ENCODE results near the gene ACCSL.

Gene ACCSL

DNA sequence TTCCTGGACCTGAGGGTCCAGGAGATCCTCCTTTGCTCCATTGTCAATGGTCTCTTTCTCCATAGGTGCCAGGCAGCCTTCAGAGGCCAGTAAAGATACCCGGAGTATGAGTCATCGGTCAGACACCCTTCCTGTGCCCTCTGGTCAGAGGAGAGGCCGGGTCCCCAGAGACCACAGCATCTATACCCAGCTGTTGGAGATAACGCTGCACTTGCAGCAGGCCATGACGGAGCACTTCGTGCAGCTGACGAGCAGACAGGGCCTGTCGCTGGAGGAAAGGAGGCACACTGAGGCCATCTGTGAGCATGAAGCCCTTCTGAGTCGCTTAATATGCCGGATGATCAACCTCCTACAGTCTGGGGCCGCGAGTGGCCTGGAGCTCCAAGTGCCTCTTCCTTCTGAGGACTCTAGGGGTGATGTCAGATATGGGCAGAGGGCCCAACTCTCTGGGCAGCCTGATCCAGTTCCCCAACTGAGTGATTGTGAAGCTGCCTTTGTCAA is at the start of gene ACCSL:
TSS of gene ACCSL (plus strand) at position 51 of the 501 bp plus-strand sequence. CDS start at position 107, 56 bp downstream.
- DNase-seq (ENCODE audit: low read depth in 3 of 3) = no peak

DNA sequence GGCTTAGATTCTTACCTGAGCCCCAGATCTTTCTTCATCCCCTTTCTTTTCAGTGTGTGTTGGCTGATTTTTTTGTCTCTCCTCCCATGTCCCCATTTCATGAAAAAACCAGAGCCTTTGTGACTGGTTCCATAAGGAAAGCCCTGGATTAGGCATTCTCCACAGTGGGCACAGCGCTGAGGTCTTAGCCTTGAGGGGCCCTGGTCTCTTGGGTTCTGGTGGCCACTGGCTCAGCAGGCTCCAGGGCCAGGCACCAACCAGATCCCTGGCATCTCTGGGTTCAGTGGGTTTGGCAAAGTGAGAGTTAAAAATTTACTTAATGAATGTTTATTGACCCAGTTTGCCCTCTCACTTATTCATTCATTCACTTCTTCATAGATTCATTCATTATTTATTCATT is 49.5 kb upstream of the ACCSL start:
- DNase-seq (ENCODE audit: low read depth in 3 of 3) = no peak

DNA sequence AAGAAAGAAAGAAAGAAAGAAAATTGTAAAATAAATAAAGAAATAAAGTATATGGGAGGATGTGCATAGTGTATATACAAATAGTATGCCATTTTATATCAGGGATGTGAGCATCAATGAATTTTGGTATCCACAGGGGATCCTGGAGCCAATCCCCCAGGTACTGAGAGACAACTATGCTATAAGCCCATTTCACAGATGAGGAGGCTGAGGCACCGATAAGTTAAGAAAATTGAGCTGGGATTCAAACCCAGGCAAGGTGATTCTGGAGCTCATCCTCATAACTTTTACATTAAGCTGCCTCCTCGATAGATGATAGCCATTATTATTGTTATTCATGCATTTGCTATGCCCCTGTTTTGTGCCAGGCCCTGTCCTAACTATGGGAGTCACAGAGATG is 47.0 kb upstream of the ACCSL start:
- DNase-seq (ENCODE audit: low read depth in 3 of 3) = no peak

- DNase-seq (ENCODE audit: low read depth in 3 of 3) = no peak
Measured at GRCh38 chr11:44002191-44003093, 45.3 kb upstream of the ACCSL start.

GRCh38 chr11:44003736-44004451 is 43.9 kb upstream of the ACCSL start:
- DNase-seq (ENCODE audit: low read depth in 3 of 3) = no peak

GRCh38 chr11:44004452-44005062 is 43.2 kb upstream of the ACCSL start:
- DNase-seq (ENCODE audit: low read depth in 3 of 3) = no peak

DNA sequence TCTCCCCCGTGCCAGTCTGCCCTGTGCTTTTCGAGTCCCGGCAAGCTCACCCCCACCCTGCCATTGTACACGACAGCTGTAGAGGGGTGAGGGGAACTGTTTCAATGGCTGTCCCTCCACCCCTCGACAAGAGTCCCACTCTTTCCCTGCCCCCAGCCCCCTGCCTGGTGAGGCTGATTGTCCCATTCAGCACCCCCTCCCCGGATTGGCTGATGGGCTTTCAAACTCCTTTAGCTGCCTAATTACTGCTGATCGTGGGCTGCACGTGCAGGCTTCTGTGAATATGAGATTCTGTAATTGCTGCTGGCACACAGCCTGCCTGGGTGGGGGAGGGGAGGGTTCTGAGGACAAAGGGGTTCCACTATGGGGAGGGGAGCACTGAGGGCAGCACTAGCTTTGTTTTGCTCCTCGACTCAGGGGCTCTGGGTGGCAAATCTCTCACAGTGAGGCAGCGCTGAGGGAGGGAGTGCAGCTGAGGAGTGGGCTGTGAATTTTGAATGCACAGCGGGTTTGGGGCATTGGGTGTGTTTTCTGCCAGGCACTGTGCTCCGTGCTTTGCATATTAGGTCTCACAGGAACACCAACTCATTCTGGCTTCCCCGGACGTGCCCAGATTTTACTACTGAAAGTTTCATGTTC is 42.6 kb upstream of the ACCSL start:
- no peak for DNase-seq (ENCODE audit: low read depth in 3 of 3)

DNA sequence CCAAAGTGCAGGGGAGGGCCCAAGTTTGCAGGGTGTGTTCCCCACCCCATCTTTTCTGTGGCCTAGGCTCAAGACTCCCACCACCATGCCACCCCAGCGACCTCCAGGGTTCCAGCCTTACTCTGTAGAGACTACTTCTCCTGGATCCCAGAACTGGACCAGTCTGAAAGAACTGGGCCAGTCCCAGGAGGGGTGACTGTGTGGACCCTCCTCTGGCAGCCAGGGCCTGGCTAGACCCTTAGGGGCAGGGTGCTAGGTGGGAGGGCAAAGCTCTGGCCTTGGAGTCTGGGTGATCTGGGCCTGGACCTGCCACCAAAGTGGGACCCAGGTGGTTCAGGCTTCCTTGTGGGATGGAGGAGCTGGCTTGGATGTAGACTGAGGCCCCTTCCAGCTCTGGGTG is 41.8 kb upstream of the ACCSL start:
- no peak for DNase-seq (ENCODE audit: low read depth in 3 of 3)

GRCh38 chr11:44006917-44007361 is 40.8 kb upstream of the ACCSL start:
- DNase-seq (ENCODE audit: low read depth in 3 of 3) = no peak

DNA sequence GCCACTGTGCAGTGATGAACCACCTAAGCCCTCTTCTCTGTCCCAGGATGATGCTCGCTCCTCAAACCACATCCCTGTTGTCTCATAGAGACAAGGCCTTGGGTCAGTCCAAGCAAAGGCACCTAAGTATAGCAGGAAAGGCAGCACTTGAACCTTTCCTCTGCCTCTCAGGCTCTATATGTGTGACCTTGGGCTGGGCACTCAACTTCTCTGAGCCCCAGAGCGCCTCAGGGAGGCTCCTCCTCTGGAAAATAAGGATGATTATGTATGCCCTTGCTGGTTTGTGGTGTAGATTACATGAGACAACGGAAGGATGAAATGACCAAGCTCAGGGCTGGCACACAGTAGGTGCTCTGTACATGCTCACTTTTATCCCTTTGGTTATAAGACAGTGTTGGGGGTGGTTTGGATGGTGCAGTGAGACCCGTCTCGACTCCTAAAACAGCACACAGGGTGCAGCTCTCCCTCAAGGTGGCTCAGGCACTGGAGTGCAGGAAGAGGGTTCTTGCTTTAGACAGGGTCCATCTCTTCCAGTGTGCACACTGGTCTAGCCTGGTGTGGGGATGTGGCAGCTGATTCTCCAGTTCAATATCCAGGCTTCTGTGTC is 40.2 kb upstream of the ACCSL start:
- no peak for DNase-seq (ENCODE audit: low read depth in 3 of 3)

DNA sequence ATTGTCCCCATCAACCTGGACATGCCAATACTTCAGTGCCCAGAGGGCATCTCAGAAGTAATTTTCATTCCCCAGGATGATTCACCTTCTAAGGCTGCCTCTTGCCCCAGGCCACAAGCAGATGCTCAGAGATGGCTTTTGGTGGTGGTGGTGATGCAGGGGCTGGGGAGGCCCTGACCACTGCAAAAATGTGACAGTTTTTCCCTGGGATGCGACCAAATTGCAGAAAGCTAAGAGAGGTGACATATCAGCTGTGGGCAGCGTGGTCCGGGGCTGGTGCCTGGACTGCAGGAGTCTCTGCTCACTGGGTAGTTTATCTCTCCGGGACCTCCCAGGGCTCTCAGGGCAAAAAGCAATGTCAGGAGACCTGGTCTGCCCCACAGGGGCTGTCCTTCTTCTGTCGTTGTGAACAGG is 39.7 kb upstream of the ACCSL start:
- no peak for DNase-seq (ENCODE audit: low read depth in 3 of 3)

DNA sequence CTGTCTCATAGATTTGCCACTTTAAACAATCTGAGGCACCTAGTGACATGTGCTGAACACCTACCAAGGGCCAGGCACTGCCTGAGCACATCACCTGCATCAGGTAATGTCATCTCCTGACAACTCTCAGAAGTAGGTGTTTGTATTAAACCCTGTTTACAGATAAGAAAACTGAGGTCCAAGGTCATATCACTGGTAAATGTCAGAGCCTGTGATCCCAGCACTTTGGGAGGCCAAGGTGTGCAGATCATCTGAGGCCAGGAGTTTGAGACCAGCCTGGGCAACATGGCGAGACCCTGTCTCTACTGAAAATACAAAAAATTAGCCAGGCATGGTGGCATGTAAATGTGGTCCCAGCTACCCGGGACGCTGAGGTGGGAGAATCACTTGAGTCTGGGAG is 39.1 kb upstream of the ACCSL start:
- DNase-seq (ENCODE audit: low read depth in 3 of 3) = no peak

DNA sequence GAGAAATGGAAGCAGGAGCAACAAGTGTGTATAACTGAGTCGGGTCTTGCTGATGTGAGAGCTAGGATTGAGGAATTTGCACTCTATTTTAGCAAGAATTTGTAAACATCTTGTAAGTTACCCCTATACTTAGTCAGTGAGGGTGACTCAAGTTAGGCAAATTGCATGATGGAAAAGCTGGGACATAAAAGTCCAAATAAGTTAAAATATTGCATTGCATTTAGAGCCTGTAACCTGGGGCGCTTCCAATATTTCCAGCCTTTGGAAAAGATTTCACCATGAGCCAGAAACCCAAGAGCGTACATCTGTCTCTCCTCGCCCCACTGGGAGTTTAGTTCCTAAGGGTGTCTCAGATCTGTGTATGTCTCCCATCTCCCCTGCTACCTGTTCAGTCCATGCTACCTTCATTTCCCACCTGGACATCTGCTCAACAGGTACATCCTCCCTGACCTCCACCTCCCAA is 37.0 kb upstream of the ACCSL start:
- no peak for DNase-seq (ENCODE audit: low read depth in 3 of 3)

DNA sequence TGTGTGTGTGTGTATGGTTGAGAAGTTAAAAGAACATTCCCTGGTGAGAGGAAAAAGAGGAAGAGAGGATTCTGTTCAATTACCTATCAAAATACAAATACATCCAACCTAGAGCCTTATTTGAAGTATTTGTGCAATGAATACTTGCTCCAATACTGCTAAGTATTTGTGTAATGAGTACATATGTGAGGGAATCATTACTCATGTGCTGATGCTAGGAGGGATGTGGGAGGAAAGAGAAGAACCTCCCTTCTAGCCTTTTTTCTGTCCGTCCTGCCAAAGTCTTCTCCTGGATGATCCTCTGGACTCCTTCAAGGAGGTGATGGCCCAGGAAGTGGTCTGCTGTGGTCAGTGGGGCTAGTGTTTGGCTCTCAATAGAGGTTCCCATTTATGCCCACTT is 36.0 kb upstream of the ACCSL start:
- DNase-seq (ENCODE audit: low read depth in 3 of 3) = no peak

DNA sequence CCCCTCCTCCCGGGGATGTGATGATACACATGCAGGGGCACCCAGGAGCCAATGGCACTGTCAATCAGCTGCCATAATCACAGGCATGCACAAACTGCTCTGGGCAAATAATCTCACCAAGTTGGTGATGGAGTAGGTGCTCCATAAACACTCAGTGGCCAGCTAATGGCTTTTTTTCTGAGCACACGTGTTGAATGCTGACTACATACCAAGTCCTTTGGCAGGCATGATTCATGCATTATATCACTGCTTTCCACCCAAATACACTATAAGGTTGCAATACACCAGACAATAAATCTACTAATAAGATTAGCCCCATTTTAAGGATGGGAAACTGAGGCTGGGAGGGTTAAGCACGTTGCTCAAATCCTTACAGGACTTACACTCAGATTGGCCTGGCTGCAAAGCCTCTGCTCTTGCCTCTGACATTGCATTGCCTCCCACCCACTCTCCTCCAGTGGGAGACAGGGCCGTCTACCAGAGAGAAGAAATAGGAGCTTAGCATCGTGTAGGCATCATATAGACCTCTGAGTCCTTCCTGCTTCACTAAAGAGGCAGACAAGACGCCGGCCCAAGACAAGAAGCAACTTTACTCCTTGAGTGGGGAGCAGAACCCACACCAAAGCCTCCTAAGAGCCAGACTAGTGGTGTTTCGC is 32.7 kb upstream of the ACCSL start:
- DNase-seq (ENCODE audit: low read depth in 3 of 3) = no peak

DNA sequence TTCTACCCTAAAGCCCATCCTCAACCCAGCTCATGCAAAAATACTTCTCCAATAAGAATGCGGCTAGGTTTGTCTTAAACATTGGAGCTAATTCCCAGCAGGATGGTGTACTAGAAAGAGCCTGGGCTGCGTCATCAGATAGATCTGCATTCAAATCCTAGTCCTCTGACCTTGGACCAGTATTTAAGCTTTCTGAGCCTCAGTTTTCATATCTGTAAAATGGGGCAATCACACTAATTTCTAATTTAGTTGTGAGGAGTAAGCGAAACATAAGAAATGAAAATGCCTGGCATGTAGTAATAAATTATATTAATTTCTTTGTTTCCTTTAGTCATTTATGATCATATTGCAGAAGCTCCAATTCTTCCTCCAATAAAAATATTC is 32.2 kb upstream of the ACCSL start:
- no peak for DNase-seq (ENCODE audit: low read depth in 3 of 3)

- DNase-seq (ENCODE audit: low read depth in 3 of 3) = no peak
Measured at GRCh38 chr11:44016131-44016530, 31.6 kb upstream of the ACCSL start.

DNA sequence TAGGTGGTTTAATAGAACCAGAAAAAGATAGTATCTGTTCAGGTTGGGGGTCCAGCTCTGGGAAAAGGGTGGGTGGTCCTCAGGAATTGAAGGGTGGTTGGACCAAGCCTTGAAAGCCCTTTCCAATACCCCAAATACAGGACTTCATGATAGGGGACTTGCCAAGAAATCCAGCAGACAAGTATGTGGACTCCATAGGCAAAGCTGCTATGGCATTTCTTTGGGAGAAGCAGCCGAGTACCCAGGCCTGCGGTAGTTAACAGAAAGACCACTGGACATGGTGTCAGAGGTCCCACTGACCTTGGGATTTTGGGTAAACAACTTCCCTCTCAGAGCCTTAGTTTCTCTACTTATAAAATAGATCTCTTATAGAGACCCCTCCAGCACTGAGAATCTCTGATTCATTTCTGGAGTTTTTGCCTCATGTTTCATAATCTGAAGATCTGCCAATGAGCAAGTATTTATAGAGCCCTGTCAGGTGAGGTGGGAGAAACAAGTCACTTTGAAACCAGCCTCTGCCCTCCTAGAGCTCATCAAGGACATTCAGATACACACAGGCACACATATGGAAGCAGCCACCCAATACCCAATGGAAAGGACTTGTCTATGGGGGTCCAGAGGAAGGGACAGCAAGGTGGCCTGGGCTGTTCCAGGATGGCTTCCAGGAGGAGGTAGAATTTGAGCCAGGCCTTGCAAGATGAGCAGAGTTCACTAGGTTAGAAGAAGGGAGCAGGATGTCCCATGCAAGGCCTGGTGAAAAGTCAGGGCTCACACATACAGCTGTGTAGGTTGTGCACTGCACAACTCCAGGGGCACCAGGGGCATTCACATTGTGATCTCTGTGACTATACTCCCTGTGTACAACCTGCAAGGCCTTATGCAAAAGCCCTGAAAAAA is 31.0 kb upstream of the ACCSL start:
- no peak for DNase-seq (ENCODE audit: low read depth in 3 of 3)

DNA sequence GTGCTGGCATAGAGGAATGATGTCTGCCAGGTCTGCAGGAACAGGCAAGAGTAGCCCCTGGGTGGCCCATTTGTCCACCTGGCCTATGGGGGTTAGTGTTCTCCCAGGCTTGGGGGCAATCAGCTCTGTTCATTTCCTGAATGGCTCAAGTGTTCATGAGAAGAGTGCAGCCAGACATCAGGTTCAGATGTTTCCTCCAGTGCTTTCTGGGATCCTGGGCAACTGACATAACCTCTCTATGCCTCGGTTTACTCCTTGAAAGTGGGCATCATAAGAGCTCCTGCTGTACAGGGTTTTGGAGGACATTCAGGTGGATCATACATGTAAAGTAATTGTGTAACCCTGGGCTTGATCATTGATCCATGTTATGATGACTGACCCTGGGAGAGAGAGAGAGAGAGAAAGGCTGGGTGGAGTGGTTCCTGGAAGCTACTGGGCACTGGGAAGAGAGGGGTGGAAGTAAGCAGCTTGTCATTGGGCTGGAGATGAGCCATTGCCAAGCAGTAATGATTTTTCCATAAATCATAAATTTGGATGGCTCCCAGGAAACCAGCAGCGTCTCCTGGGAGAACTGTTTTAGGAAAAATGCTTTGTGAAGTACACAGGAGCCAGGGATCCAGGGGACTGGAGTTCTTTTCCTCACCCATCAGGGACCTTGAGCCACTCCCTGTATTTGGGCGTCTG is 30.2 kb upstream of the ACCSL start:
- no peak for DNase-seq (ENCODE audit: low read depth in 3 of 3)

Data from stimulated activated CD4-positive, alpha-beta T cell treated with anti-CD3 and anti-CD28 coated beads, TNF-alpha, amount 100 ng/mL, for 48 hours (primary cell).